Activated CD8-positive, alpha-beta T cell treated with anti-CD3 and anti-CD28 coated beads for 36 hours (primary cell): ENCODE data around the gene HK1. TPM values are rescaled to one million over a fixed set of nuclear protein-coding genes. Genes with fewer than 3 reads are reported as not detected.
A peak's percentile ranks its signal among the peaks of the same experiment; 100 is the strongest.

Experiments used
- ATAC-seq: fragments of 200-7000 bp; cut with Tn5 transposase; one replicate; pipeline ENCODE4 v1.10.0; 2021; ENCODE audit warnings: mild to moderate bottlenecking, moderate library complexity
- CTCF ChIA-PET: fragments of 350-600 bp; sonication (Branson Sonifier 250); formaldehyde crosslinking; loops from one replicate; lab custom pipeline; 2021; ENCODE audit warnings: antibody characterized with exemption; lab: Charles Lee
- POLR2A ChIA-PET: fragments of 350-600 bp; sonication (Branson Sonifier 250); formaldehyde crosslinking; loops from one replicate; lab custom pipeline; 2021; ENCODE audit warnings: antibody characterized with exemption; lab: Charles Lee
- DNase-seq: peaks from one replicate; pipeline ENCODE4 v3.0.0-alpha.2; 2020
- H3K27ac Mint-ChIP-seq: one replicate; pipeline ENCODE4 v1.8.0; 2021; ENCODE audit warnings: mild to moderate bottlenecking, mixed read lengths
- H3K27me3 Mint-ChIP-seq: one replicate; pipeline ENCODE4 v1.8.0; 2021; ENCODE audit warnings: mixed read lengths
- H3K36me3 Mint-ChIP-seq: one replicate; pipeline ENCODE4 v1.8.0; 2021; ENCODE audit warnings: low read depth, mixed read lengths
- H3K4me1 Mint-ChIP-seq: one replicate; pipeline ENCODE4 v1.8.0; 2021; ENCODE audit warnings: low read depth, mixed read lengths
- H3K4me3 Mint-ChIP-seq: one replicate; pipeline ENCODE4 v1.8.0; 2021; ENCODE audit warnings: mild to moderate bottlenecking, moderate library complexity, mixed read lengths
- H3K9me3 Mint-ChIP-seq: one replicate; pipeline ENCODE4 v1.8.0; 2021; ENCODE audit warnings: mixed read lengths
- CTCF ChIP-seq: fragments of 200-600 bp; IDR thresholded peaks from one replicate; pipeline ENCODE4 v1.8.0; 2022; ENCODE audit warnings: antibody characterized with exemption, mild to moderate bottlenecking
- intact Hi-C: fragments of 100-400 bp; cut with micrococcal nuclease; formaldehyde crosslinking; loops from one replicate; pipeline ENCODE4 v1.10.0; 2022
- total RNA-seq, 2 experiments: library from RNA; stranded (reverse); gene quantifications; one replicate each; pipeline ENCODE4 v1.2.3, GENCODE V29; 2021

Gene HK1
- total RNA-seq, 2 experiments from 2014 or later: 314 to 325 TPM

- H3K27ac Mint-ChIP-seq: no peak overlapping the region
- ATAC-seq: no peak
- no peaks in the 10 kb centered on the region for H3K9me3 Mint-ChIP-seq
- DNase-seq: no peak
- intact Hi-C loops: no loop called here
- peaks cover 57% of the 10 kb centered on the region for H3K36me3 Mint-ChIP-seq
- H3K27me3 Mint-ChIP-seq: no peaks in the 10 kb centered on the region
- ChIA-PET POLR2A (no interaction called here), CTCF (no interaction called here)
- H3K4me1 Mint-ChIP-seq: peaks cover 25% of the 10 kb centered on the region
- no peak for TF ChIP-seq CTCF
- H3K4me3 Mint-ChIP-seq: no peak overlapping the region
Measured at GRCh38 chr10:69376662-69377061, 98.4 kb downstream of the HK1 start.

GRCh38 chr10:69377191-69377590 lies 98.9 kb downstream of the HK1 start:
- ChIA-PET CTCF (no interaction called here), POLR2A (no interaction called here)
- intact Hi-C loops: no loop called here
- H3K4me1 Mint-ChIP-seq: peaks cover 20% of the 10 kb centered on the region
- H3K9me3 Mint-ChIP-seq: no peaks in the 10 kb centered on the region
- DNase-seq (no peak), ATAC-seq (no peak)
- no peak overlapping the region for H3K4me3 Mint-ChIP-seq
- H3K27ac Mint-ChIP-seq: peak overlapping the region; percentile 38
- no peaks in the 10 kb centered on the region for H3K27me3 Mint-ChIP-seq
- H3K36me3 Mint-ChIP-seq: peaks cover 55% of the 10 kb centered on the region
- no peak for TF ChIP-seq CTCF

- CTCF ChIA-PET: no interaction called here
- Mint-ChIP-seq H3K36me3 (peaks cover 58% of the 10 kb centered on the region), H3K4me3 (no peak overlapping the region), H3K4me1 (peaks cover 20% of the 10 kb centered on the region), H3K27ac (no peak overlapping the region), H3K27me3 (no peaks in the 10 kb centered on the region), H3K9me3 (no peaks in the 10 kb centered on the region)
- DNase-seq (no peak), ATAC-seq (no peak)
- no peak for TF ChIP-seq CTCF
- POLR2A ChIA-PET: no interaction called here
- intact Hi-C loops: no loop called here
Measured at GRCh38 chr10:69377933-69378332, 99.6 kb downstream of the HK1 start.

- H3K4me1 Mint-ChIP-seq: peaks cover 3% of the 10 kb centered on the region
- no peak for TF ChIP-seq CTCF
- no peaks in the 10 kb centered on the region for H3K27me3 Mint-ChIP-seq
- H3K9me3 Mint-ChIP-seq: no peaks in the 10 kb centered on the region
- no peak overlapping the region for H3K4me3 Mint-ChIP-seq
- CTCF ChIA-PET: no interaction called here
- POLR2A ChIA-PET: no interaction called here
- DNase-seq: no peak
- no peak overlapping the region for H3K27ac Mint-ChIP-seq
- ATAC-seq: no peak
- H3K36me3 Mint-ChIP-seq: peaks cover 59% of the 10 kb centered on the region
- intact Hi-C loops: no loop called here
Measured at GRCh38 chr10:69379800-69380199, 101.5 kb downstream of the HK1 start.

GRCh38 chr10:69382382-69383117 lies 104.3 kb downstream of the HK1 start:
- H3K4me1 Mint-ChIP-seq: no peaks in the 10 kb centered on the region
- H3K9me3 Mint-ChIP-seq: no peaks in the 10 kb centered on the region
- POLR2A ChIA-PET: interaction anchor here (1.4 kb wide), 1 partner anchor 18 kb away, joined by 7 read pairs; no protein-coding TSS in a partner anchor
- no peaks in the 10 kb centered on the region for H3K27me3 Mint-ChIP-seq
- H3K4me3 Mint-ChIP-seq: no peak overlapping the region
- H3K27ac Mint-ChIP-seq: no peak overlapping the region
- ATAC-seq: no peak
- no peak for DNase-seq
- peaks cover 68% of the 10 kb centered on the region for H3K36me3 Mint-ChIP-seq
- CTCF ChIA-PET: no interaction called here
- TF ChIP-seq CTCF: no peak
- intact Hi-C loops: no loop called here
